HS-5 (cell line): ENCODE data around the gene PPP1R3E.

Experiments used
- DNase-seq: peaks from one replicate; pipeline ENCODE4 v3.0.0-alpha.2; 2012; ENCODE audit warnings: low read depth

PPP1R3E gene

DNA sequence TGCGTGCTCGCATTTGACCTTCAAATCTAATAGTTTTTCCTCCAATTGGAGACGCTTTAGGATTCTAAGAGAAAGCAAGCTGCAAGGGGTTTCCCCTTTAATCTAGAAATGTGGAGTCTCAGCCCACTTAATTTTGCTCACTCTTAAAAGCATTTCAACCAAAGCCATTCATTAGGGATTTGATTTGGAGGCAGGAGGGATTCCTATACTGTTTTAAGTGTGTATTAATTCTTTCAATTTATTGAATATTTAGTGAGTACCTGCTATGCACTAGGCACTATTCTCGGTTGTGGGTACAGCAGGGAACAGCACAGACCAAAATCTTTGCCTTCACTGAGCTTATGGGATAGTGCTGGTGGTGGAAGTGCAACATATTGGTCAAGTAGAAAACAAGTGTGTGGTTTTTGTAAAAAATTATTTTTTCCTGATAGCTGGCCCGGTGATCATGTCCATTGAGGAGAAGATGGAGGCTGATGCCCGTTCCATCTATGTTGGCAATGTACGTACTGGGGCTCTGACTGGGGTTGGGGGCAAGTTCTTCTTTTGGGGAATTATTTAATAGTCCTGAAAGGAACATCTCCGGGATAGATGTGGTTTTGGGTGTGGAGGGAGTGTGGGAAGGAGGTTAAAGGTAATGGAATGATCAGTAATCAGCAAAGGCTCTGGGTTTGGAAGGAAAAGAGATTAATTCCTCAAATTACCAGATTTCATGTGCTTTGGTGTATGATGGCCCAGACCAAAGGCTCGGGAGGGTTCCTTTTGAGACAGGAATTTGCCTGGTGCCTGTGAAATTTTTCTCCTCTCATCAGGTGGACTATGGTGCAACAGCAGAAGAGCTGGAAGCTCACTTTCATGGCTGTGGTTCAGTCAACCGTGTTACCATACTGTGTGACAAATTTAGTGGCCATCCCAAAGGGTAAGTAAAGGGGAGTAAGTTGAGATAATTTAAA, 20.2 kb upstream of the PPP1R3E start:
- DNase-seq = no peak

DNA sequence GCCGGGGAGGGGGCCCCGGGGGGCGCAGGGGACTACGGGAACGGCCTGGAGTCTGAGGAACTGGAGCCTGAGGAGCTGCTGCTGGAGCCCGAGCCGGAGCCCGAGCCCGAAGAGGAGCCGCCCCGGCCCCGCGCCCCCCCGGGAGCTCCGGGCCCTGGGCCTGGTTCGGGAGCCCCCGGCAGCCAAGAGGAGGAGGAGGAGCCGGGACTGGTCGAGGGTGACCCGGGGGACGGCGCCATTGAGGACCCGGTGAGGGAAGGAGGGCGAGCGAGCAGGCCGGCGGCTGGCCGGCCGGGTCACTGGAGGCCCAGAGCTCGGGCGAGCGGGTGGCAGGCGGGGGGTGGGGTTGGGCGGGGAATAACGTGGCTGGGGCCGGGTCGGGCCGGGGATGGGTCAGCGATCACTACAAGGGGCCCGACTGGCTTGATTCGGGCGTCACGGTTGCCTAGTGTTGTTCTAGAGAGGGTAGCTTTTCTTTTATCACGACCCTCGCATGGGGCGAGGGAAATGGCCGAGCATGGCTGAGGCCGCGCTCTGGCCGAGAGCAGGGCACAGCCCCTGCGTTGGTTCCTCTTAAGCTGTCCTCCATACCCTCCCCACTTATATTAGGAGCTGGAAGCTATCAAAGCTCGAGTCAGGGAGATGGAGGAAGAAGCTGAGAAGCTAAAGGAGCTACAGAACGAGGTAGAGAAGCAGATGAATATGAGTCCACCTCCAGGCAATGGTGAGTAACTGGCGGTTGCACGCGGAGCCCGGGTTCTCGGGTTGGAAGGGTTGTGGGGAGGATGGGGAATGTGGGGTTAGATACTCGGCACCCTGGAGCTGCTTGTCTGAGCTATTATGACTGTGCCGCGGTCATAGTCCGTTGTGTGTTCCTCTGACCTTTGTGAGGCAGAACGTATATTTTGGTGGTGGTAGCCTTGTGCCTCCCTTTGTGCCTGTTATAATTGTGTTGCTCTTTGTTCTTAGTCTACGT, 19.2 kb upstream of the PPP1R3E start:
- DNase-seq = no peak

- peak; percentile 98 for DNase-seq
These were observed 18.2 kb upstream of the PPP1R3E start, which contains the start of gene PABPN1 for GRCh38 chr14:23320584-23321571. TSS of gene PABPN1 (plus strand) at chr14:23321457. CDS start at chr14:23321470, 13 bp downstream.

DNA sequence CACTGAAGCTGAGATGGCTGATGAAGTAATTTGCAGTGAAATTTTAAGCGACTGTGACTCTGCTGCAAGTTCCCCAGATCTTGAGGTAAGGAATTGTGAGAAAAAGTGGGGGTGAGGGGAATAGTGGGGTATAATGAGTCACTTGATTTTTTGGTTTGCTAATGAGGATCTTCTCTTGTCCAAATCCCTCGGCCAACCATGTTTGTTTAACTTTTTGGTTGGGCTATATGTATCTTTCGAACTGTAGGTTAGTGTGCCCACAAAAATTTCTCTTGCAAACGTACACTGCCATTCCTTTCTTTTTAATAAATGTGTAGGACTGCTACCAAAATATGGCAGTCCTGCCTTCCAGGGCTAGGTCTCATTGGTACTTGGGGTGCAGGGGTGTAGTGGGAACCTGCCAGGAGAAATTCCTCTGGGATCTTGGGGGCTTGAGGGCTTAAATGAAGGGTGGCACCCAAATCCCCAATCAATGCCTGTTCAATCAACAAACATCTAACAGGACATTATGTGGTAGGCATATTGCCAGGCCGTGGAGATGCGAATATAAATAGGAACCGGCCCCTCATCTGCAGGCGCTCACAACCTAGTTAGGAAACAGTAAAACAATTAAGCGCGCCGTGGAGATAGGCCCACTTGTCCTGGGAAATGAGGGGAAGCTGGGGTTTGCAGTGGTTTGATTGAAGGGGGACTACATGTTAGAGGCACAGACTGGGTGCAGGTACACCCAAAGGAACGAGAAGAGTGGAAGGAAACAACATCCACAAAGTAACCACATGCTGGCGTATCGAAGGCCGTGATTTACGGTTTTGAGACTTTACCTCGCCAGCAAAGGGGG, 17.3 kb upstream of the PPP1R3E start:
- DNase-seq = no peak

- no peak for DNase-seq
These were observed 13.6 kb upstream of the PPP1R3E start for GRCh38 chr14:23316300-23316699.

DNA sequence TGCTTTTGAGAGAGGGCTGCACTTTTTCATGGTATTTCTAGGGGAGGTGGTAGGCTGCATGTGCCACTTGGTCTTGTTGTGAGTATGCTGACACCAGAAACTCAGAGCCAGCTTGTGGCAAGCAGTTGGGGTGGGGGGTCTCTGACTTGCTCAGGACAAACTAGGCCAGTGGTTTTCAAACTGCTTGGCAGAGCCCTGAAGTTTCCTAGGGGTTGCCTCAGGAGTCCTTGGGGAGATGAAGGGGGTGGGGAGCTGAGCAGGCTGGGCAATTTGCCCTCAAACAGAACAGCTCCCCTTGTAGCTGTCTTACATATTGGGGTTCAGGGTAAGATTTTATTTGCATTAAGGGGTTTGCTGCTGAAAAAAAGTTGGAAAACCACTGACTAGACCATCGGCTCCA, 7.9 kb upstream of the PPP1R3E start:
- no peak for DNase-seq

DNA sequence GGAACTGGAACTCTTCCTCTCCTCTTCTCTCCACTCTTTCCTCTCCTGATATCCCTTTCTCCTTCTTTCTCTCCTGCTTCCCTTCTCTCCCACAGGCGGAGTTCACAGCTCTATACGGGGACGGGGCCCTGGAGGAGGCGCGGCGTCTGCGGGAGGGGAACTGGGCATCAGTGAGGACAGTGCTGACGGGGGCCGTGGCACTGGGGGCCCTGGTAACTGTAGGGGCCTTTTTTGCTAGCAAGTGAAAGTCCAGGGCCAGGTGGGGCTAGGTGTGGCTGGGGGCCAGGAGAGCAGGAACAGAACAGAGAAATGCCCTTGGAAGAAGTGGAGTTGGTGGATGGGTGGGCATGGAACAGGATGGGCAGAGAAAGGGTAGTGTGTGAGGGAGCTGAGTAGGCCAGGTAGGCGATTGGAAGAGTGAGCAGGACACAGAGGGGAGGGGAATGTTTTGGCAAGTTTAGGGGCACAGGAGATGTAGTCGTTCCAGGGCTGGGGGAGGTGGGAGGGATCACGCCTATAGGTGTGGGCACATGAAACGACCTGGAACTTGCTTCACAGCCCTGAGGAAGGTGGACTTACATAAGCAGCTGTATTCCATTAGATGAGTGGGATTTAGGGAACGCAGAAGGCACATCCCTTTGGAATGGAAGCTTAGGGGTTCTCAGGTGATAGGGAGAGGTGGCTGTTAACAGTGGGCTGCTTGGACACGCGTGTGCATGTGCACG, 6.2 kb upstream of the PPP1R3E start:
- DNase-seq = no peak

GRCh38 chr14:23307687-23308644, 5.3 kb upstream of the PPP1R3E start:
- DNase-seq = no peak

GRCh38 chr14:23307146-23307530, 4.5 kb upstream of the PPP1R3E start:
- no peak for DNase-seq

- DNase-seq = peak; percentile 49
These were observed 3.9 kb upstream of the PPP1R3E start, which contains the start of gene BCL2L2 for GRCh38 chr14:23306412-23307145. TSS of gene BCL2L2 (plus strand) at chr14:23306833. CDS start at chr14:23307768, 935 bp downstream.

DNA sequence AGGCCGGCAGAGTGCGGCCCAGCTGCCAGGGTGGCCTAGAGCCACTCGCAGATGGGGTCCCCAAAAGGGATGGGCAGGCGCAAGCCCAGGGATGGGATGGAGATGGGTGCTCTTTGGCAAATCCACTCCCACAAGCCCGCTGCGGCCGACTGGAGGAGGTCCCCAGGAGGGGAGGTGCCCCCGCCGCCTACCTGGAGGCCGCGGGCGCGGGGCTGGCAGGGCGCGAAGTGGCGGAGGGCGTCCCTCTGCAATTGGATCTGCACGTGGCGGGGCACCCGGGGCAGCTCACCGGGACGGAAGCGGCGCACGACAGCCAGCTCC, 730 bp downstream of the PPP1R3E start:
- DNase-seq = peak; percentile 36

GRCh38 chr14:23301288-23301968, 1.2 kb downstream of the PPP1R3E start:
- DNase-seq = peak; percentile 81

DNA sequence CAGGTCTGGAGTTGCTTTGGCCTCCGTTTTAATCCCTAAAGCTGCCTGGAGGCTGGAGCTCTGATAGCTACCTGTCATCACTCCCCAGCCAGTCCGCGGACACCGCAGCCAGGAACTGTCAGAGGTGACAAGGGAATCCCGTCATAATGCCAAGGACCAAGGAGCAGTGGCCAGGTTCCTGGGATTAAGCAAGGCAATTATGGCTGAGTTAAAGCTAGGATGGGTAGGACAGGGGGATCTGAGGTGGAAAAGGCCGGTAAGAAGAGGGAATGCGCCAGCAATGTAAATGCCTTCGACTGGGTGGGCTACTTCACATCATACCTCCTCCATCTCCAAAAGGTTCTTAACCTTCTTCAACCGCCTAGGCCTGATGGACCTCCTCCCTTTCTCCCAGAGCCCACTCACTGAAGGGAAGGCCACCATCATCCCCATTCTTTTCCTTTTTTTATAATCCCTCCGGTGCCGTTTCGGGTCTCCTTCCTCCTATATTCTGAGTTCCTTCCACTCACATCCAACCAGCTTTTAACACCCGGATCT, 1.9 kb downstream of the PPP1R3E start:
- no peak for DNase-seq

- DNase-seq = no peak
These were observed 2.5 kb downstream of the PPP1R3E start for GRCh38 chr14:23299986-23300686.

- DNase-seq = no peak
These were observed 3.3 kb downstream of the PPP1R3E start for GRCh38 chr14:23299211-23299957.
